Lung (tissue), 12 donors: ENCODE measurements around the gene ZRANB2. TPM values are rescaled to one million over a fixed set of nuclear protein-coding genes. Genes with fewer than 3 reads are reported as not detected.
A peak's percentile ranks its signal among the peaks of the same experiment; 100 is the strongest.

ENCODE experiments used
- ATAC-seq: fragments of 200-7000 bp; cut with Tn5 transposase; one replicate; pipeline ENCODE4 v1.9.1; 2020; ENCODE audit warnings: moderate number of reproducible peaks; ENCODE audit not compliant: insufficient read depth, low FRiP score
- DNase-seq, 3 donors: peaks; one replicate each; pipeline ENCODE4 v3.0.0-alpha.2; 2013 to 2017
- H3K27ac ChIP-seq, 2 donors: one replicate each; pipeline ENCODE4 v1.5.1; 2013; ENCODE audit warnings: mild to moderate bottlenecking in 2 of 2, moderate library complexity in 2 of 2, control low read depth in 1 of 2, inconsistent platforms in 1 of 2, low read depth in 1 of 2, low read length in 1 of 2
- H3K27me3 ChIP-seq, 3 donors: one replicate each; pipeline ENCODE4 v1.5.1; 2013; ENCODE audit warnings: low read length in 2 of 3; ENCODE audit not compliant: control insufficient read depth in 3 of 3, insufficient read depth in 3 of 3
- H3K36me3 ChIP-seq, 4 donors: one replicate each; pipeline ENCODE4 v1.5.1; 2013; ENCODE audit warnings: low read length in 4 of 4, mild to moderate bottlenecking in 1 of 4, moderate library complexity in 1 of 4; ENCODE audit not compliant: control insufficient read depth in 4 of 4, insufficient read depth in 4 of 4
- H3K4me1 ChIP-seq, 5 donors: one replicate each; pipeline ENCODE4 v1.5.1; 2013; ENCODE audit warnings: low read length in 5 of 5, mild to moderate bottlenecking in 2 of 5, moderate library complexity in 1 of 5; ENCODE audit not compliant: control insufficient read depth in 5 of 5, insufficient read depth in 5 of 5
- H3K4me3 ChIP-seq: one replicate; pipeline ENCODE4 v1.5.1; 2013; ENCODE audit warnings: mild to moderate bottlenecking, control low read depth, moderate library complexity
- H3K9ac ChIP-seq, 2 donors: one replicate each; pipeline ENCODE4 v1.5.1; 2013; ENCODE audit warnings: low read length in 2 of 2, control low read depth in 1 of 2; ENCODE audit not compliant: insufficient read depth in 1 of 2
- H3K9me3 ChIP-seq, 4 donors: one replicate each; pipeline ENCODE4 v1.5.1; 2013; ENCODE audit warnings: low read length in 3 of 4, mild to moderate bottlenecking in 1 of 4, moderate library complexity in 1 of 4; ENCODE audit not compliant: control insufficient read depth in 4 of 4, insufficient read depth in 3 of 4
- CTCF ChIP-seq: IDR thresholded peaks from 2 replicates; pipeline ENCODE4 v1.5.1; 2012; ENCODE audit warnings: mild to moderate bottlenecking; ENCODE audit errors: control extremely low read depth, extremely low read depth
- WGBS, 2 donors: extraction: QIAGEN DNeasy Blood & Tissue Kit; methylation state at CpG; one replicate each; pipeline ENCODE4 v1.1.7; 2013; 5-methylcytosine and 5-hydroxymethylcytosine counted together
- polyA plus RNA-seq, 2 donors: library from polyadenylated mRNA; stranded (reverse); fragments of 200-250 nt; gene quantifications; one replicate each; pipeline ENCODE4 v1.2.1, GENCODE V29; 2013
- total RNA-seq, 2 donors: library from RNA; depleted of rRNA in 1 of 2; stranded (reverse); fragments of >200 nt in 1 of 2; gene quantifications; one replicate each; pipeline ENCODE4 v1.2.1, GENCODE V29; 2014 to 2021
- donor health status: control.
- donor health status: control.
- donor health status: Bipolar disorder and iron deficiency.
- donor health status: healthy.
- donor health status: DM: yes; HTN: yes; CAD: no.

Gene ZRANB2
- total and polyA plus RNA-seq, 4 donors = 37.1 to 164 (median 82.5) TPM

- no peak overlapping the region for H3K4me3 ChIP-seq
- no peaks in the 10 kb centered on the region for H3K4me1 ChIP-seq
- no peaks in the 10 kb centered on the region for H3K27me3 ChIP-seq
- DNase-seq (no peak), ATAC-seq (no peak)
- no peak overlapping the region for H3K27ac ChIP-seq
- no peak overlapping the region for H3K9ac ChIP-seq
- H3K36me3 ChIP-seq = no peaks in the 10 kb centered on the region
- no peaks in the 10 kb centered on the region for H3K9me3 ChIP-seq
- no peak for TF ChIP-seq CTCF
- 88 to 91% methylated on average over 7 of the region's 7 CpGs for WGBS, 2 donors
These were observed 52.8 kb downstream of the ZRANB2 start for GRCh38 chr1:71027991-71028390.

GRCh38 chr1:71026093-71026492, 54.7 kb downstream of the ZRANB2 start:
- H3K4me1 ChIP-seq = no peaks in the 10 kb centered on the region
- H3K36me3 ChIP-seq = no peaks in the 10 kb centered on the region
- TF ChIP-seq CTCF = no peak
- no peak overlapping the region for H3K9ac ChIP-seq
- no peak overlapping the region for H3K27ac ChIP-seq
- 68 to 82% methylated on average over 4 of the region's 4 CpGs for WGBS, 2 donors
- ATAC-seq (no peak), DNase-seq (peak in 1 of 3 donors; percentile 7)
- no peak overlapping the region for H3K4me3 ChIP-seq
- H3K27me3 ChIP-seq = no peaks in the 10 kb centered on the region
- no peaks in the 10 kb centered on the region for H3K9me3 ChIP-seq

- Histone ChIP-seq H3K9me3 (no peaks in the 10 kb centered on the region), H3K4me1 (no peaks in the 10 kb centered on the region), H3K9ac (no peak overlapping the region), H3K27ac (no peak overlapping the region), H3K36me3 (no peaks in the 10 kb centered on the region), H3K27me3 (no peaks in the 10 kb centered on the region), H3K4me3 (no peak overlapping the region)
- DNase-seq = no peak
- WGBS, 2 donors = 76 to 93% methylated on average over 4 of the region's 4 CpGs
- no peak for ATAC-seq
- no peak for TF ChIP-seq CTCF
These were observed 57.3 kb downstream of the ZRANB2 start for GRCh38 chr1:71023515-71023914.

- H3K36me3 ChIP-seq = no peaks in the 10 kb centered on the region
- no peak for TF ChIP-seq CTCF
- H3K4me1 ChIP-seq = peaks cover 0 to 2% (median 0%) of the 10 kb centered on the region in 5 donors
- ATAC-seq (no peak), DNase-seq (peak in 1 of 3 donors; percentile 25)
- no peak overlapping the region for H3K27ac ChIP-seq
- H3K9ac ChIP-seq = no peak overlapping the region
- 65 to 78% methylated on average over 7 of the region's 7 CpGs for WGBS, 2 donors
- no peak overlapping the region for H3K4me3 ChIP-seq
- no peaks in the 10 kb centered on the region for H3K27me3 ChIP-seq
- H3K9me3 ChIP-seq = no peaks in the 10 kb centered on the region
These were observed 61.4 kb downstream of the ZRANB2 start for GRCh38 chr1:71019233-71019969.
